ENCODE data around the gene KRTAP21-2.

Gene KRTAP21-2

DNA sequence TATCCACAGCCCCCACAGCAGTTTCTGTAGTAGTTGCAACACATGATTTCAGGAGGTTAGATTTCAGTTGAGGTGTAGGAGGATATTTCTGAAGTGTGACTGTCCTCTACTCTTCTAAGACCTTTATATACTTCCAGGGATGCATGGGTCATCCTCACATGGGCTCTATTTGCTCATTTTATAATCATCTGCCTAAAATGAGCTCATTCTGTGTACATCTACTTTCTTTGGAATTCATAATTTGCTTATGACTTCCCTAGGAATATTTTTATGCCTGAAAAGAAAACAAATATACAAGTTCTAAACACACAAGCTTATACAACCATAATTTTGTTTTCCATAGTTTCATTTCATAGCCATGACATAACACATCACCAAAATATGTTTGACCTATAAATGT lies at the start of gene KRTAP21-2:
KRTAP21-2 (minus strand) TSS at position 101 of the 400 bp plus-strand sequence; CDS start at position 44, 57 bp downstream.
- no peak within 1 kb of the TSS for H3K27ac Mint-ChIP-seq
- no peaks in the 10 kb centered on the region for H3K36me3 Mint-ChIP-seq (ENCODE audit: low read depth)
- TF ChIP-seq, protein P1, sequence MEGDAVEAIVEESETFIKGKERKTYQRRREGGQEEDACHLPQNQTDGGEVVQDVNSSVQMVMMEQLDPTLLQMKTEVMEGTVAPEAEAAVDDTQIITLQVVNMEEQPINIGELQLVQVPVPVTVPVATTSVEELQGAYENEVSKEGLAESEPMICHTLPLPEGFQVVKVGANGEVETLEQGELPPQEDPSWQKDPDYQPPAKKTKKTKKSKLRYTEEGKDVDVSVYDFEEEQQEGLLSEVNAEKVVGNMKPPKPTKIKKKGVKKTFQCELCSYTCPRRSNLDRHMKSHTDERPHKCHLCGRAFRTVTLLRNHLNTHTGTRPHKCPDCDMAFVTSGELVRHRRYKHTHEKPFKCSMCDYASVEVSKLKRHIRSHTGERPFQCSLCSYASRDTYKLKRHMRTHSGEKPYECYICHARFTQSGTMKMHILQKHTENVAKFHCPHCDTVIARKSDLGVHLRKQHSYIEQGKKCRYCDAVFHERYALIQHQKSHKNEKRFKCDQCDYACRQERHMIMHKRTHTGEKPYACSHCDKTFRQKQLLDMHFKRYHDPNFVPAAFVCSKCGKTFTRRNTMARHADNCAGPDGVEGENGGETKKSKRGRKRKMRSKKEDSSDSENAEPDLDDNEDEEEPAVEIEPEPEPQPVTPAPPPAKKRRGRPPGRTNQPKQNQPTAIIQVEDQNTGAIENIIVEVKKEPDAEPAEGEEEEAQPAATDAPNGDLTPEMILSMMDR (IDR thresholded peaks at IDR 0.05; ENCODE audit: unreplicated experiment in 3 of 3) = no peak
- no peaks in the 10 kb centered on the region for H3K27me3 Mint-ChIP-seq (ENCODE audit: low read depth)
- no peak within 1 kb of the TSS for H3K4me3 Mint-ChIP-seq
- no peaks in the 10 kb centered on the region for H3K4me1 Mint-ChIP-seq
- no peaks in the 10 kb centered on the region for H3K9me3 Mint-ChIP-seq

DNA sequence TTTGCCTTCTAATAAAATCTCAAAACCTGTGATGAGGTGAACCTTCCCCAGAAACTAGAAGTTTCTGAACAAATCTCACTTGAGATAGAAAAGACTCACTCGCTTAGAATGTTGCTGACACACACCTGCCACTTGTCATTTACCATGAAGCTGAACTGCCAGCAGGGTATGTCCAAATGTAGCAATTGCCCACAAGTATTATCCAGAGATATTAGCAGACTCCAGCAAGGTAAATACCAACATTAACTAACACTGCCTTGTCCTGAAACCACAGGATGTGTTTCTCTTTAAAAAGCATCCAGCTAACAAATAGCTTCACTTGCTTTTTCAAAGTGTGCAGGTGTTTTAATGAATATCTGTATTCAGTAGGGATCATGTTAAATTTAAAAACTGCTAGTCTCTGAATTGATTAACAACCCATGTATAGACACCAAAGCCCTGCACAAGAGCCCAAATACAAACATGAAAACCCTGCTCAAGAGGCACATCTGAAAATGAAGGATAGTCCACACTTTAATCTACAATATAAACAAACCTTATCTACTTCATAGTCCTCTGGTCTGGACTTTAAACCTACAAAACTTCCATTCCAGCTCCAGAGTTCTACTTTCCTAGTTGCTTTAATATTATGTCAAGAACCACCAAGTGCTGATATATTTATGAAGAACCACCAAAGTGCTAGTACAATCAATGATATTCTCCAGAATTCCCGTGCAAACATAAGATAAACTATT lies 46.7 kb upstream of the KRTAP21-2 start:
- no peaks in the 10 kb centered on the region for H3K27me3 Mint-ChIP-seq (ENCODE audit: low read depth)
- TF ChIP-seq, protein P1 (IDR thresholded peaks at IDR 0.05; ENCODE audit: unreplicated experiment in 3 of 3) = no peak

DNA sequence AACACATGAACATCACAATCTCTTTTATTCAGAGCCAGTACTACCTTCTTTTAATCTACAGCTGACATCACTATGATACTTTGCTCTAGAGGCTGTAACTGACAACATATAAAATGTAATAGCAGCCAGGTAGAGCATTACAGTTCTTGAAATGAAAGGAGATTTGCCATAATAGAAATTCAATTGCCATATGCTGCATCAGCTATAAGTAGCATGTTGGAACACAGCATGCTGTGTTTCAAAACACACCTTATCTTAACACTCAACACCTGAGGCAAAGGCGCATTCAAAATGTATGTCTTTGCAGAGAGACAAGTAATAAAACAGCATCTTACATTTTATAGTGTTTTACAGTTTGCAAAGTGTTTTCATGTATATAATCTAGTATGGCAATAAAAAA lies 32.2 kb upstream of the KRTAP21-2 start:
- Mint-ChIP-seq H3K27me3 (ENCODE audit: low read depth) (no peaks in the 10 kb centered on the region), H3K4me3 (no peak overlapping the region), H3K9me3 (no peaks in the 10 kb centered on the region), H3K27ac (no peak overlapping the region), H3K4me1 (no peaks in the 10 kb centered on the region), H3K36me3 (ENCODE audit: low read depth) (no peaks in the 10 kb centered on the region)
- TF ChIP-seq, protein P1 (IDR thresholded peaks at IDR 0.05; ENCODE audit: unreplicated experiment in 3 of 3) = no peak

More for the DNA sequence above, 46.7 kb upstream of the KRTAP21-2 start:
- Mint-ChIP-seq H3K36me3 (ENCODE audit: low read depth) (no peaks in the 10 kb centered on the region), H3K4me1 (no peaks in the 10 kb centered on the region), H3K9me3 (no peaks in the 10 kb centered on the region), H3K27ac (no peak overlapping the region), H3K4me3 (no peak overlapping the region)

DNA sequence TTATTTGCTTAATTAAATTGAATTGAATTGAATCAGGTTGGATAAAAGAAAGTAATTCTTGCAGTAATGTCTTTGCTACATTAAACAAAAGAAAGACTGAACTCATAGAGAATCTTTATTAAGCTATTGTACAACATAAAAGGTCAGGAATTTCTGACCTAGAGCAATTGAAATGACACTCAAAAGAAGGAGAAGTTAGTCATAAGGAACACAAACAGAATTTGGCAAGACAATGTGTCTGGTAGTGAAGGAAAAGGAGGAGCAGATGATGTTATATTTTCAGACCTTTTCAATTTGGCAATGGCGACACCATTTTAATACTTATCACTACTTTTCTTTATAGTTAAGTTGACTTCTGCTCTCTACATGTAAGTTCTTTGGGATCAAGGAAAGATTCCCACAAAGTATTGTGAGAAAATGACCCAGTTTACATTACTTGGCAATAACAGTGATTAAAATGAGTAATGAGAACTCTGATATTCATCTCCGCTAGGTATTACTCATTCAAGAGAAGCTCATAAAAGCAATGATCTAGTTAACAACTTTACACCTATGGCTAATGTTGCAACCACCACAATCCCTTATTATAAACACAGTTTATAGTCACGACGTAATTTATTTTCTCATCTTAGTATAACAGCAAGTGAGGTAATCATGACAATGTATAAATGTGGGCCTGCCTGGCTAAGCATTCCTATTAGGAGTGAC lies 22.8 kb upstream of the KRTAP21-2 start:
- Mint-ChIP-seq H3K27me3 (ENCODE audit: low read depth) (no peaks in the 10 kb centered on the region), H3K4me3 (no peak overlapping the region), H3K4me1 (no peaks in the 10 kb centered on the region), H3K36me3 (ENCODE audit: low read depth) (no peaks in the 10 kb centered on the region), H3K27ac (no peak overlapping the region), H3K9me3 (no peaks in the 10 kb centered on the region)
- TF ChIP-seq, protein P1 (IDR thresholded peaks at IDR 0.05; ENCODE audit: unreplicated experiment in 3 of 3) = no peak

DNA sequence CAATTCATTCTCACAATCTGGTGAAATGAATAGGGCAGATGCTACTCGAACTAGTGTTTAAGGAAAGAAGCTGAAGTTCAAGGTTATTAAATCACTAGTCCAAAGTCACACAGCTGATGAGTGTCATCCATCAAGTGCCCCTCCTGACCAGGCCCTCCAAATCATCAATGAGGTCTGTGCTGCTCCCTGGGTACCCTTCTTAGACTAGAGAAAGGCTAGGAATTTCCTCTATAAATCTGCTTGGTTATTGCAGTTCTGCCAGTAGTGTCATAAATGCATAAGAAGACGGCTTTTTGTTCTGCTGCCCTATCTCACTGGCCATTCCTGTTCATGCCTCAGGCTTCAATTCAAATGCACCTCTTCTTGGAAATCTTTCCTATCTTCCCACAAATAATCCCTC lies 13.7 kb upstream of the KRTAP21-2 start:
- Mint-ChIP-seq H3K27ac (no peak overlapping the region), H3K4me1 (peaks cover 15% of the 10 kb centered on the region), H3K9me3 (no peaks in the 10 kb centered on the region), H3K27me3 (ENCODE audit: low read depth) (no peaks in the 10 kb centered on the region), H3K4me3 (no peak overlapping the region), H3K36me3 (ENCODE audit: low read depth) (no peaks in the 10 kb centered on the region)
- TF ChIP-seq, protein P1 (IDR thresholded peaks at IDR 0.05; ENCODE audit: unreplicated experiment in 3 of 3) = no peak

All from nephron (organoid).